Stimulated activated CD4-positive, alpha-beta T cell treated with anti-CD3 and anti-CD28 coated beads, TNF-alpha, amount 100 ng/mL, for 24 hours (primary cell): ENCODE results near the gene CHST7.
A peak's percentile ranks its signal among the peaks of the same experiment; 100 is the strongest.

Source experiments
- DNase-seq, 3 experiments: peaks; one replicate each; pipeline ENCODE4 v3.0.0-alpha.2; 2020; ENCODE audit warnings: low read depth in 3 of 3

Gene CHST7

GRCh38 chrX:46573892-46574773 is 568 bp downstream of the CHST7 start:
- peak in 2 of 3 experiments; percentile 14 to 54 for DNase-seq

- peak in 1 of 3 experiments; percentile 24 for DNase-seq
Measured at GRCh38 chrX:46574774-46575381, 1.3 kb downstream of the CHST7 start.

- DNase-seq, result no peak
Measured at GRCh38 chrX:46575586-46575985, 2.0 kb downstream of the CHST7 start.

- DNase-seq, result no peak
Measured at GRCh38 chrX:46575991-46576392, 2.4 kb downstream of the CHST7 start.

DNA sequence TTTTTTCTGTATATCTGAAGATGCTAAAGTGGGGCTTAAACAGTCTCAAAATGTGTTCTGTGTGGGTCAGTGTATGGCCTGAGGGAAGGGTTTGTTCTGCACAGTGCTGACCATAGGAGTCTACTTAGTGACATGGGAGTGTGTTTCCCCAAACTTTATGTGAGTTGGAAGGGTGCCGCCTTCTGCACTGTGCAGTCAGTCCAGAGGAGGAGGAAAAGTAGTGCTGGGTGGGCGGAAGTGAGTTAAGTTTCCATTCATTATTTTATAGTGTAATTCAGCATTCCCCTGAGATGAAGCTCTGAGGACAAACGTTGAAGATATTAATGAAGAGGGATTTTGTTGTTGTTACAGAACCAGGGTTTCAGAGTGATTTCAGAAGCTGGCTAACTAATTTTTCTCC is 2.9 kb downstream of the CHST7 start:
- no peak for DNase-seq

GRCh38 chrX:46577221-46578005 is 3.8 kb downstream of the CHST7 start:
- no peak for DNase-seq

DNA sequence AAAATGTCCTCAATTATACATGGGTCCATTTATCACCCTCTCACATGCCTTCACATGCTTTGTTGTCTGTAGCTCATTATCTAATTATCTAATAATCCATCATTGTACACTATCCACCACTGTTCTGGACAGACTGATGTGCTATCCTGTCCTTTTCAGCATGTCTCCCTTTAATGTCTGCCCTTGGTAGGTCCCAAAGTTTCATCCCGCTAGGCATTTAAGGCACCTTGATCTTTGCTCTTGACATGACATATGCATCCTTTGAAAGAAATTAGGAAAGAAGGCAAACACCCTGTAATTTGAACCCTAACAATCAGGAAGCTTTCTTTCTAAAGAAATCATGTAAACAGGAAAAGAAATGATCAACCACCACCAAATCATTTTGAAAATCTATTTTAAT is 5.7 kb downstream of the CHST7 start:
- no peak for DNase-seq

DNA sequence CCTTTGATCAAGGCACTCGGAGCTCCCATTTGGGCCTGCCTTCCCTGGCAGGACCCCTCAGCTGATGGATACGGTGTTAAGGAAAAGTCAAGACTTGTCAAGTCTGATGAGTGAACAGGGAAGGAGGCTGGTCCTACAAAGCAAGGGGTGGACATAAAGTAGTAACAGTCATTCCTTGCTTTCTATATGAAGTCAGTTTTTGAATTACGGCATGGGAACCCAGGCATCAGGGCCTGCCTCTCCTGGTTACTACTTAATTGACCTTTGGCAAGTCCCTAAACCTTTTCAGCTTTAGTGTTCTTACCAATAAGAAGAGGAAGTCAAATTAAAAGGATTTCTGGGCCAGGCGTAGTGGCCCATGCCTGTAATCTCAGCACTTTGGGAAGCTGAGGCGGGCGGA is 7.0 kb downstream of the CHST7 start:
- no peak for DNase-seq

DNA sequence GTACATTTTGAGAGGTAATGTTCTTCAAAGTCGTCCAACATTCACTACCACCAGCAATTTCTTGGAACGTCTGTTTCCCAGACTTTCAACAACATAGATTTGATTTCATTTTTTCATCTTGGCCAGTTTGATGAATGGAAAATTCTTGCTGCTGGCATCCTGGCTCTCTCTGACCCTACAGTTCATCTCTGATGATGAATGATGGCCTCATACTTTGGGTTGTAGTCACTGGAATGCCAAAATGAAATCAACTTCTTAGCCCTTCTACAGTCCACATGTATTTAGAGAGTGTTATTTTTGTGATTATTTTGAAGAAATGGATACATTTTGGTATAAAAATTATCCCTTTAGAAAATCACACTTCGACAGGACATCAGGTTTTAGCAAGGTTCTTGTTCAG is 8.8 kb downstream of the CHST7 start:
- no peak for DNase-seq

GRCh38 chrX:46582966-46583365 is 9.4 kb downstream of the CHST7 start:
- DNase-seq, result no peak

GRCh38 chrX:46584736-46585135 is 11.2 kb downstream of the CHST7 start:
- no peak for DNase-seq

DNA sequence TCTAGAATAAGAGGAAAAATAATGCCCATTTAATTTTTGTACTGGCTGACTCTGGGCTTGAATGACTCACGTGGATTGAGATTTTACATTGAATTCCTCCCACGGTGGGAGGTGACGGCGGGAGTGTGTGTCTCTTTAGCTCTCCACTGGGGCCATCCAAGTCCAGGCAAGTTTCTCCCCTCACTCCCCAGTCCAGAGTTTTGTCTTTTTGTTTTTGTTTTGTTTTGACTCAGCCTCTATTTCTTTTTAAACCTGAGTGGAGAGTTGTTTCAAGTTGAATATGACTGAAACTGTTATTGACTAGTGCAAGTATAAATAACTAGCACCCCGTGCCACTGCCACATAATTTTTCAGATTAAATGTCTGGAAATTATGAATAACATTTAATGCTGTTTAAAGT is 13.6 kb downstream of the CHST7 start:
- DNase-seq, result peak in 1 of 3 experiments; percentile 21

DNA sequence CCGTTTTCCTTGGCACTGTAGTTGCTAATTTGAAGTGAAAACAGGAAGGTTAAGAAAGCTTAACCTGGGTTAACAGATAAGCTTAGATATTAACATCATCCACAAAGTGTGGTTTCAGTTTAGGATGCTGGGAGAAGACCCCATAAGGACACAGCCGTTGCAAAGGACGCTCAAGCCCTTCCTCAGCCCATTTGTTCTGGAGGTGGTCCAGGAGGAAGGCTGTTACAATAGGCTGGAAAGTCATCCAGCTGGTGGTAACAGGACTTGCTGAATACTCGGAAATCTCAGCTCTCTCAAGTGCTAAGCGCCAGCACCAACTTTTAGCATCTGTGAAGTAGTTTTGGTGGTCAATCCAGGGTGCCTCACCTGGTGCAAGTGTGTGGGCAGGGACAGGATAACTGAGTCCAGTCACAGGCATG is 14.2 kb downstream of the CHST7 start:
- no peak for DNase-seq

- DNase-seq, result peak in 1 of 3 experiments; percentile 21
Measured at GRCh38 chrX:46588263-46588662, 14.7 kb downstream of the CHST7 start.

DNA sequence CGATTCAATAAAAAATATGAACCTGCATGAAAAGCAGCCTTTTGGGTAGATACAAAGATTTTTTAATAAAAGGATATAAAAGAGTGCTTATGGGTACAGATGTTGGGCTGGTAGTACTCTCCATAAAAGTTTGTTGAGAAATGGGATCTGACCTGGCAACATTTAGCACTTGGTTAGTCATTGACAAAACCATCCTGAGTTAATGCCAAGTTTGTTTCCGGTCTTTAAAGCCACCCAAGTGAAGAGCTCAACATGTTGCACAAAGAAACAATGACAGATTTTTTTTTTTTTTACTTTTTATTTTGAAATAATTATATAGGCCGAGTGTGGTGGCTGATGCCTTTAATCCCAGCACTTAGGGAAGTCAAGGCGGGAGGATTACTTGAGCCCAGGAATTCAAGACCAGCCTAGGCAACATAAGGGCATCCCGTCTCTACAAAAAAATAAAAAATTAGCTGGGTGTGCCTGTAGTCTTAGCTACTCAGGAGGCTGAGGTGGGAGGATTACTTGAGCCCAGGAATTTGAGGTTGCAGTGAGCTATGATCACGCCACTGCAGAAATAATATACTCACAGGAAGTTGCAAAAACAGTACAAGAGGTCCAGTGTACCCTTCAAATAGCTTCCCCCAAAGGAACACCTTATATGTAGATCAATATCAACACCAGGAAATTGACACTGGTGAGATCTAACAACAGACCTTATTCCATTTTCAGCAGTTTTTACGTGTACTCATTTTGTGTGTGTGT is 16.6 kb downstream of the CHST7 start:
- DNase-seq, result no peak

DNA sequence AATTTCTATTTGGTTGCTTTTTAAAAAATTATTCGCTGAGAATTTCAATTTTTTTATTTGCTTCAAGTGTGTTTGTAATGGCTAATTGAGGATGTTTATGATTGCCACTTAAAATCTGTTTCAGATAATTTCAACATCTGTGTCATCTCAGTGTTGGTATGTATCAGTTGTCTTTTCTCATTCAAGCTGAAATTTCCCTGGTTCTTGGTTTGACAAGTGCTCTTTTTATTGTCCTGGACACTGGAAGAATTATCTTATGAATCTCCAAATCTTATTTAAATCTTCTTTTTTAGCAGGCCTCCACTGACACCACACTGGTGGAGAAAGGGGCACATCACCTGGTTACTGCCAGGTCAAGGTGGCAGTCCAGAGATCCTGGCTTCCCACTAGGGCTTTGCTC is 21.5 kb downstream of the CHST7 start:
- no peak for DNase-seq

DNA sequence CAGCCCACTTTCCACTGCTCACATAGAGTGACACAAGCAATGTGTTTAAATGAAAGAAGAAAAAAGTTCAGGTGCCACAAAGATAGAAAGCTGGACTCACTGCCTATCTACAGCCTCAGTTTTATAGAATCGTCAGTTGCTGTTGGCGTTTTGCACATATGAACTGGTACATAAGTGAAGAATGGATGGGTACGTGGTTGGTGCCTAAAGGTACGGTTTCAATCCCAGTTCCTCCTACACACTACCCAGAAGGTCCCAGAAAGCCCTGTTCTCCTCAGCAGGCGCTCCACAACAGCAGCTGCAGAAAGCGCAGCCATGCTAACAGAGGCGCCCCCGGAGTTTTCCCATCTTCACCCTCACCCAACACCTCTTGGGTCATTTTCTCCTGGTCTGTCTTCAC is 23.6 kb downstream of the CHST7 start:
- DNase-seq, result no peak

GRCh38 chrX:46597771-46598170 is 24.2 kb downstream of the CHST7 start:
- no peak for DNase-seq

DNA sequence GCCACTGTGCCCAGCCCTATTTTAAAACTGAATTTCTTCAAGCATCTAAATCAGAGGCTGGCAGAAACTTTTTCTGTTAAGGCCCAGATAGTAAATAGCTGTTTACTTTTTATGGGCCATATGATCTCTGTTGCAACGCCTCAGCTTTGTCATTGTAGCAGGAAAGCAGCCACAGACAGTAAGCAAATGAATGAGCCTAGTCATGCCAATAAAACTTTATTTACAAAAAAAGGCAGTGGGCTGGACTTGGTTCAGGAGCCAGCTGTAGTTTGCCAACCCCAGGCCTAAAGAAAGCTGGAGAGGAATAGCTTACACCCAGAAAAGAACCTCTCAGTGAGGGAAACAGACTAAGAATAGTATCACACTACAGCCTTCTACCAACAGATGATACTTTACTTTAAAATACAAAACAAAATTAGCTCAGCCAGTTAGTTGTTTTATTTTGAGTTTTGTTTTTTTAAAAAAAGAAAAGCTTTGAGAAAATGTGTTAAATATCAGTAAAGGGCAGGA is 25.5 kb downstream of the CHST7 start:
- DNase-seq, result no peak

- DNase-seq, result no peak
Measured at GRCh38 chrX:46601283-46601682, 27.7 kb downstream of the CHST7 start.

GRCh38 chrX:46602468-46603102 is 29.0 kb downstream of the CHST7 start:
- no peak for DNase-seq
